Erythroblast (primary cell): ENCODE results near the gene GKAP1.

Source experiments
- GATA1 ChIP-seq: IDR thresholded peaks from 2 replicates; pipeline ENCODE4 v1.6.1; 2011; ENCODE audit warnings: low read depth, mild to moderate bottlenecking, control low read depth, low read length, moderate library complexity
- POLR2A ChIP-seq: IDR thresholded peaks from 2 replicates; pipeline ENCODE4 v1.6.1; 2011; ENCODE audit warnings: mild to moderate bottlenecking, low read length

- TF ChIP-seq POLR2A (no peak), GATA1 (no peak)
Measured at GRCh38 chr9:83794051-83794450, 23.5 kb downstream of the GKAP1 start.
